Measurements from ENCODE around the gene ECE1. TPM values are rescaled to one million over a fixed set of nuclear protein-coding genes. Genes with fewer than 3 reads are reported as not detected.

The ECE1 gene
- total and polyA plus RNA-seq, 2 donors (not counting 3 experiments of a cell fraction or from before 2014, with no cell fraction given) = 437 to 562 TPM

DNA sequence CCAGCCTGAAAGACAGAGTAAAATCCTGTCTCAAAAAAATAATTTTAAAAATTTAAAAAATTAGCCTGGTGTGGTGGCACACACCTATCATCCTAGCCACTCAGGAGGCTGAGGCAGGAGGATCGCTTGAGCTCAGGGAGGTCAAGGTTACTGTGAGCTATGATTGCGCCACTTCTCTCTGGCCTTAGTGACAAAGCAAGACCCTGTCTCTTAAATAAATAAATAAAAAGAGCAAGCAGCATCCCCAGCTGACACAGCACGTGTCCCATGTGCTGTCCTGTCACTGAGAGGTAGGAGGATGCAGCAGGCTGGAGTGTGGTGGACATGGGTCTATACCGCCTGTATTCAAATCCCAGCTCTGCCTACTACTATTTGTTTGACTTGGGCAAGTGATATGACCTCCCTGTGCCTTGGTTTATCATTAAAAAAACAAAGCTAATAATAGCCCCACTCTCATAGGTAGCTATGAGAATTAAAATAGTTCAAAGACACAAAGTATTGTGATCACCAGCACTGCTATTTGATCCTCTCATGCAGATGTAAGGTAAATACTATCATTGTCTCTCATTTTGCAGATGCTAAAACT lies 22.2 kb upstream of the ECE1 start:
- H3K27me3 ChIP-seq (ENCODE audit: control insufficient read depth in 2 of 2, insufficient read depth in 2 of 2, low read length in 2 of 2) = no peaks in the 10 kb centered on the region
- H3K36me3 ChIP-seq (ENCODE audit: control insufficient read depth in 2 of 2, extremely low read depth in 1 of 2, insufficient read depth in 2 of 2, low read length in 2 of 2) = no peaks in the 10 kb centered on the region
- H3K4me1 ChIP-seq (ENCODE audit: control insufficient read depth, extremely low read depth, insufficient read depth, low read length) = peaks cover 30% of the 10 kb centered on the region
- H3K4me3 ChIP-seq (replicated peaks in 1 of 3; ENCODE audit: insufficient read depth in 1 of 3, low read depth in 1 of 3, low read length in 3 of 3) = no peak overlapping the region
- no peak for DNase-seq (ENCODE audit: low read depth, low spot score)
- no peaks in the 10 kb centered on the region for H3K9me1 ChIP-seq (replicated peaks; ENCODE audit: control insufficient read depth, extremely low read depth, insufficient read depth, low read length)
- H3K9ac ChIP-seq (replicated peaks; ENCODE audit: extremely low read depth, insufficient read depth, low read length) = no peak overlapping the region
- no peak overlapping the region for H3K27ac ChIP-seq (ENCODE audit: insufficient read depth, low read depth, low read length)
- no peak overlapping the region for H3K4me2 ChIP-seq (ENCODE audit: insufficient read depth, low read length)
- POLR2A ChIA-PET = interaction anchor here (1.0 kb wide), 1 partner anchor 9 kb away, joined by 5 read pairs; no protein-coding TSS in a partner anchor
- CTCF ChIA-PET = interaction anchor here (1.4 to 2.3 kb wide), 7 partner anchors 11 to 57 kb away, joined by 4 to 22 read pairs (median 9); no protein-coding TSS in a partner anchor
- no peak overlapping the region for H2AFZ ChIP-seq (ENCODE audit: low read depth, low read length)
- H3K79me2 ChIP-seq (ENCODE audit: control insufficient read depth, insufficient read depth, low read length) = peaks cover 66% of the 10 kb centered on the region
- BruUV-seq (replicated peaks) = no TSS peak
- no peaks in the 10 kb centered on the region for H4K20me1 ChIP-seq (replicated peaks; ENCODE audit: control insufficient read depth, extremely low read depth, insufficient read depth, low read length)
- H3K9me3 ChIP-seq (replicated peaks; ENCODE audit: control insufficient read depth, insufficient read depth, low read length) = no peaks in the 10 kb centered on the region
- TF ChIP-seq, protein P1, sequence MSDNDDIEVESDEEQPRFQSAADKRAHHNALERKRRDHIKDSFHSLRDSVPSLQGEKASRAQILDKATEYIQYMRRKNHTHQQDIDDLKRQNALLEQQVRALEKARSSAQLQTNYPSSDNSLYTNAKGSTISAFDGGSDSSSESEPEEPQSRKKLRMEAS (IDR thresholded peaks at IDR 0.05; ENCODE audit: insufficient read depth, insufficient read length) = no peak
- no peak for TF ChIP-seq JUN (IDR thresholded peaks at IDR 0.05; ENCODE audit: borderline replicate concordance, insufficient read depth, insufficient read length, low read depth)
- no peak for TF ChIP-seq POLR2A (IDR thresholded peaks at IDR 0.05; ENCODE audit: low read depth, low read length)
- TF ChIP-seq, protein P2, sequence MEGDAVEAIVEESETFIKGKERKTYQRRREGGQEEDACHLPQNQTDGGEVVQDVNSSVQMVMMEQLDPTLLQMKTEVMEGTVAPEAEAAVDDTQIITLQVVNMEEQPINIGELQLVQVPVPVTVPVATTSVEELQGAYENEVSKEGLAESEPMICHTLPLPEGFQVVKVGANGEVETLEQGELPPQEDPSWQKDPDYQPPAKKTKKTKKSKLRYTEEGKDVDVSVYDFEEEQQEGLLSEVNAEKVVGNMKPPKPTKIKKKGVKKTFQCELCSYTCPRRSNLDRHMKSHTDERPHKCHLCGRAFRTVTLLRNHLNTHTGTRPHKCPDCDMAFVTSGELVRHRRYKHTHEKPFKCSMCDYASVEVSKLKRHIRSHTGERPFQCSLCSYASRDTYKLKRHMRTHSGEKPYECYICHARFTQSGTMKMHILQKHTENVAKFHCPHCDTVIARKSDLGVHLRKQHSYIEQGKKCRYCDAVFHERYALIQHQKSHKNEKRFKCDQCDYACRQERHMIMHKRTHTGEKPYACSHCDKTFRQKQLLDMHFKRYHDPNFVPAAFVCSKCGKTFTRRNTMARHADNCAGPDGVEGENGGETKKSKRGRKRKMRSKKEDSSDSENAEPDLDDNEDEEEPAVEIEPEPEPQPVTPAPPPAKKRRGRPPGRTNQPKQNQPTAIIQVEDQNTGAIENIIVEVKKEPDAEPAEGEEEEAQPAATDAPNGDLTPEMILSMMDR (IDR thresholded peaks at IDR 0.05; ENCODE audit: extremely low read depth in 1 of 2, insufficient read depth in 1 of 2, low read depth in 1 of 2, low read length in 2 of 2) = no peak
- no peak for TF ChIP-seq MYC (IDR thresholded peaks at IDR 0.05; ENCODE audit: low read depth, low read length)
- intact Hi-C loops (cut with micrococcal nuclease) (no loop called here), dilution Hi-C loops (cut with MboI; ENCODE audit: extremely low pct_ligation_motif_present, low sequenced_read_pairs) (no loop called here)
- peak; percentile 26 for FAIRE-seq

DNA sequence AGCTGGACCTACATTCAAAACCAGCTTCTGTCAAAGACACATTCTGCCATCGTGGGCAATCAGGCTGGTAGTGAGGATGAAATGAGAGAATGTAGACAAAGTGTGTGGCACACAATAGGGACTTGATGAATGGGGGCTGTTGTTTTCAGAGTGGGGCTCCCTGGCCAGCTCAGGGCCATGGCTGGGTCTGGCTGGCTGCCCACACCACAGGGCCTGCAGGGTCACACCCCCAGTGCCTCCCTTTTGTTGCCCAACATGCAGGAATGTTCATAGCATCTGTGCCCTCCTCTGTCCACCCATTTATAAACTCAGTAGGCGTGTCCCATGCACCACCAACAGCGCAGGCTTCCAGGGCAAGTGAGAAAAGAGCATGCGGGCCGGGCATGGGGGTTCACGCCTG lies 20.8 kb upstream of the ECE1 start:
- FAIRE-seq (no peak), DNase-seq (ENCODE audit: low read depth, low spot score) (no peak)
- intact Hi-C loops (cut with micrococcal nuclease) (no loop called here), dilution Hi-C loops (cut with MboI; ENCODE audit: extremely low pct_ligation_motif_present, low sequenced_read_pairs) (no loop called here)
- no peak overlapping the region for H3K9ac ChIP-seq (replicated peaks; ENCODE audit: extremely low read depth, insufficient read depth, low read length)
- H4K20me1 ChIP-seq (replicated peaks; ENCODE audit: control insufficient read depth, extremely low read depth, insufficient read depth, low read length) = no peaks in the 10 kb centered on the region
- no peaks in the 10 kb centered on the region for H3K27me3 ChIP-seq (ENCODE audit: control insufficient read depth in 2 of 2, insufficient read depth in 2 of 2, low read length in 2 of 2)
- TF ChIP-seq, protein P2 (IDR thresholded peaks at IDR 0.05; ENCODE audit: extremely low read depth in 1 of 2, insufficient read depth in 1 of 2, low read depth in 1 of 2, low read length in 2 of 2) = no peak
- no peak for TF ChIP-seq EZH2 (IDR thresholded peaks at IDR 0.05; ENCODE audit: borderline replicate concordance, low read depth, low read length, severe bottlenecking)
- no peak for TF ChIP-seq POLR2A (IDR thresholded peaks at IDR 0.05; ENCODE audit: low read depth, low read length)
- TF ChIP-seq POLR2AphosphoS5 (IDR thresholded peaks at IDR 0.05; ENCODE audit: insufficient read depth, low read depth, low read length) = no peak
- TF ChIP-seq, protein P1 (IDR thresholded peaks at IDR 0.05; ENCODE audit: insufficient read depth, insufficient read length) = no peak
- no peak for TF ChIP-seq JUN (IDR thresholded peaks at IDR 0.05; ENCODE audit: borderline replicate concordance, insufficient read depth, insufficient read length, low read depth)
- TF ChIP-seq MYC (IDR thresholded peaks at IDR 0.05; ENCODE audit: low read depth, low read length) = no peak
- TF ChIP-seq GATA2 (IDR thresholded peaks at IDR 0.05; ENCODE audit: insufficient read depth, insufficient read length, low read depth, low read length) = no peak
- peaks cover 68% of the 10 kb centered on the region for H3K79me2 ChIP-seq (ENCODE audit: control insufficient read depth, insufficient read depth, low read length)
- peaks cover 32% of the 10 kb centered on the region for H3K4me1 ChIP-seq (ENCODE audit: control insufficient read depth, extremely low read depth, insufficient read depth, low read length)
- H2AFZ ChIP-seq (ENCODE audit: low read depth, low read length) = no peak overlapping the region
- H3K9me1 ChIP-seq (replicated peaks; ENCODE audit: control insufficient read depth, extremely low read depth, insufficient read depth, low read length) = no peaks in the 10 kb centered on the region
- H3K27ac ChIP-seq (ENCODE audit: insufficient read depth, low read depth, low read length) = no peak overlapping the region
- ChIA-PET POLR2A (no interaction called here), CTCF (no interaction called here)
- no peaks in the 10 kb centered on the region for H3K9me3 ChIP-seq (replicated peaks; ENCODE audit: control insufficient read depth, insufficient read depth, low read length)
- H3K36me3 ChIP-seq (ENCODE audit: control insufficient read depth in 2 of 2, extremely low read depth in 1 of 2, insufficient read depth in 2 of 2, low read length in 2 of 2) = no peaks in the 10 kb centered on the region
- BruUV-seq (replicated peaks) = no TSS peak
- no peak overlapping the region for H3K4me2 ChIP-seq (ENCODE audit: insufficient read depth, low read length)
- H3K4me3 ChIP-seq (replicated peaks in 1 of 3; ENCODE audit: insufficient read depth in 1 of 3, low read depth in 1 of 3, low read length in 3 of 3) = no peak overlapping the region
